HG02588 (cell line): ENCODE measurements around the gene CRCP.
"Not testable (repeated sequence)": the region's sequence is repeated elsewhere in the genome, so short reads cannot be mapped to it uniquely, and the experiment has no call there.

Experiments
- ATAC-seq: cut with Tn5 transposase; IDR thresholded peaks from one replicate; pipeline ENCODE4 v1.9.1; 2021; ENCODE audit warnings: mild to moderate bottlenecking, moderate library complexity; ENCODE audit not compliant: unreplicated experiment

CRCP gene

GRCh38 chr7:66105263-66105748, 9.3 kb upstream of the CRCP start:
- ATAC-seq = no peak

- not testable (repeated sequence) for ATAC-seq
Measured at GRCh38 chr7:66108410-66108809, 6.2 kb upstream of the CRCP start.

GRCh38 chr7:66110856-66111255, 3.8 kb upstream of the CRCP start:
- ATAC-seq = no peak

GRCh38 chr7:66116680-66117420, 2.2 kb downstream of the CRCP start:
- not testable (repeated sequence) for ATAC-seq

GRCh38 chr7:66118603-66119002, 4.0 kb downstream of the CRCP start:
- ATAC-seq = no peak

- no peak for ATAC-seq
Measured at GRCh38 chr7:66119245-66119850, 4.7 kb downstream of the CRCP start.

- no peak for ATAC-seq
Measured at GRCh38 chr7:66123175-66123528, 8.5 kb downstream of the CRCP start.

- not testable (repeated sequence) for ATAC-seq
Measured at GRCh38 chr7:66124569-66124861, 9.9 kb downstream of the CRCP start.

- ATAC-seq = no peak
Measured at GRCh38 chr7:66125052-66125694, 10.5 kb downstream of the CRCP start.

- not testable (repeated sequence) for ATAC-seq
Measured at GRCh38 chr7:66125781-66126352, 11.2 kb downstream of the CRCP start.

- not testable (repeated sequence) for ATAC-seq
Measured at GRCh38 chr7:66127172-66127571, 12.5 kb downstream of the CRCP start.

GRCh38 chr7:66138994-66139752, 24.5 kb downstream of the CRCP start:
- ATAC-seq = no peak

GRCh38 chr7:66140924-66141323, 26.3 kb downstream of the CRCP start:
- ATAC-seq = no peak

GRCh38 chr7:66142334-66142733, 27.7 kb downstream of the CRCP start:
- no peak for ATAC-seq

GRCh38 chr7:66142996-66143395, 28.3 kb downstream of the CRCP start:
- no peak for ATAC-seq

GRCh38 chr7:66143876-66144332, 29.3 kb downstream of the CRCP start:
- no peak for ATAC-seq

GRCh38 chr7:66145400-66146104, 30.9 kb downstream of the CRCP start:
- ATAC-seq = no peak

GRCh38 chr7:66146701-66147100, 32.1 kb downstream of the CRCP start:
- no peak for ATAC-seq

GRCh38 chr7:66147657-66148056, 33.0 kb downstream of the CRCP start:
- not testable (repeated sequence) for ATAC-seq

- ATAC-seq = no peak
Measured at GRCh38 chr7:66150471-66150870, 35.8 kb downstream of the CRCP start.
